T-cell (primary cell): ENCODE data around the gene GUSB. TPM values are rescaled to one million over a fixed set of nuclear protein-coding genes. Genes with fewer than 3 reads are reported as not detected.
"Not testable (repeated sequence)": the region's sequence is repeated elsewhere in the genome, so short reads cannot be mapped to it uniquely, and the experiment has no call there.

Source experiments
- ATAC-seq, 4 experiments: fragments of 200-7000 bp in 3 of 4; fragments of 150-1000 bp in 1 of 4; cut with Tn5 transposase; replicated peaks in 1 of 4; 1 replicate in 3 of 4; 2 replicates in 1 of 4; pipeline ENCODE4 v1.10.0; 2021; ENCODE audit warnings: moderate library complexity in 3 of 4, mild to moderate bottlenecking in 2 of 4, moderate number of reproducible peaks in 1 of 4
- CTCF ChIA-PET, 2 donors: fragments of 300-600 bp; sonication (Branson Sonifier 250); formaldehyde crosslinking; loops; one replicate each; lab custom pipeline; 2022; ENCODE audit warnings: antibody characterized with exemption in 2 of 2; lab: Charles Lee
- POLR2A ChIA-PET, 2 donors: fragments of 300-600 bp; sonication (Branson Sonifier 250); formaldehyde crosslinking; loops; one replicate each; lab custom pipeline; 2022; ENCODE audit warnings: antibody characterized with exemption in 2 of 2; lab: Charles Lee
- DNase-seq, 35 experiments: peaks; one replicate each; pipeline versions ENCODE4 v3.0.0 to v3.0.0-alpha.2; 2013 to 2023
- H3K27ac ChIP-seq: one replicate; pipeline ENCODE4 v1.5.1; 2013; ENCODE audit warnings: low read length
- H3K27me3 ChIP-seq, 2 experiments: replicated peaks in 1 of 2; 1 replicate in 1 of 2; 2 replicates in 1 of 2; pipeline versions ENCODE4 v1.6.1 to v1.7.0; 2013; ENCODE audit warnings: low read length in 1 of 2, mixed read lengths in 1 of 2; ENCODE audit not compliant: control insufficient read depth in 2 of 2, insufficient read depth in 2 of 2; ENCODE audit errors: extremely low read depth in 1 of 2
- H3K36me3 ChIP-seq, 2 donors: 1 replicate in 1 of 2; 2 replicates in 1 of 2; pipeline versions ENCODE4 v1.6.1 to v1.7.0; 2013; ENCODE audit warnings: low read length in 1 of 2; ENCODE audit not compliant: control insufficient read depth in 2 of 2, insufficient read depth in 1 of 2; ENCODE audit errors: extremely low read depth in 1 of 2
- H3K4me1 ChIP-seq, 2 experiments: 1 replicate in 1 of 2; 2 replicates in 1 of 2; pipeline versions ENCODE4 v1.6.1 to v1.7.0; 2013; ENCODE audit warnings: low read length in 2 of 2, mixed read lengths in 1 of 2; ENCODE audit not compliant: insufficient read depth in 2 of 2, control insufficient read depth in 1 of 2; ENCODE audit errors: extremely low read depth in 1 of 2
- H3K4me3 ChIP-seq, 2 donors: 1 replicate in 1 of 2; 2 replicates in 1 of 2; pipeline versions ENCODE4 v1.5.1 to v1.7.0; 2013; ENCODE audit warnings: mild to moderate bottlenecking in 2 of 2, low read length in 1 of 2, moderate library complexity in 1 of 2; ENCODE audit not compliant: control insufficient read depth in 1 of 2; ENCODE audit errors: extremely low read depth in 1 of 2
- H3K9me3 ChIP-seq: 2 replicates; pipeline ENCODE4 v1.7.0; 2013
- H3K27ac Mint-ChIP-seq, 2 donors: one replicate each; pipeline ENCODE4 v1.8.0; 2020 to 2021; ENCODE audit warnings: mild to moderate bottlenecking in 2 of 2, mixed read lengths in 2 of 2
- H3K27me3 Mint-ChIP-seq, 2 donors: one replicate each; pipeline ENCODE4 v1.8.0; 2021 to 2022; ENCODE audit warnings: mixed read lengths in 2 of 2
- H3K36me3 Mint-ChIP-seq: one replicate; pipeline ENCODE4 v1.8.0; 2021; ENCODE audit warnings: mixed read lengths
- H3K4me1 Mint-ChIP-seq, 3 donors: one replicate each; pipeline ENCODE4 v1.8.0; 2020 to 2022; ENCODE audit warnings: mixed read lengths in 3 of 3, mild to moderate bottlenecking in 1 of 3
- H3K4me3 Mint-ChIP-seq, 3 donors: one replicate each; pipeline ENCODE4 v1.8.0; 2020 to 2022; ENCODE audit warnings: mild to moderate bottlenecking in 3 of 3, mixed read lengths in 3 of 3, moderate library complexity in 3 of 3
- H3K9me3 Mint-ChIP-seq, 3 donors: one replicate each; pipeline ENCODE4 v1.8.0; 2020 to 2022; ENCODE audit warnings: mixed read lengths in 3 of 3
- WGBS: methylation state at CpG from one replicate; pipeline ENCODE4 v1.1.5; 2013; ENCODE audit warnings: missing lambda C conversion rate; ENCODE audit not compliant: insufficient coverage; 5-methylcytosine and 5-hydroxymethylcytosine counted together
- total RNA-seq, 35 experiments: library from RNA in 6 of 35; stranded (reverse) in 6 of 35; fragments of 120-200 nt in 1 of 35; gene quantifications; one replicate each; pipeline versions ENCODE4 v1.2.1 to v1.2.4 and lab custom pipeline; 2013 to 2026

Gene GUSB
- total RNA-seq, 5 donors from 2014 or later (not counting 1 experiment from before 2014, with no cell fraction given): 35.3 to 56.7 (median 52.3) TPM

- POLR2A ChIA-PET, H3K36me3 ChIP-seq, H3K27me3 ChIP-seq, CTCF ChIA-PET, H3K9me3 ChIP-seq, H3K4me1 Mint-ChIP-seq, ATAC-seq, DNase-seq, H3K27me3 Mint-ChIP-seq, H3K27ac ChIP-seq, H3K36me3 Mint-ChIP-seq, H3K4me3 Mint-ChIP-seq, H3K27ac Mint-ChIP-seq, H3K4me3 ChIP-seq, H3K4me1 ChIP-seq, H3K9me3 Mint-ChIP-seq: not testable (repeated sequence)
- WGBS: 95% methylated on average over 2 of the region's 8 CpGs
Measured at GRCh38 chr7:66005115-66005671, 23.2 kb upstream of the GUSB start.

- no CpG with 5 or more reads among the region's 5 CpGs for WGBS
- H3K27ac ChIP-seq, CTCF ChIA-PET, H3K4me3 ChIP-seq, DNase-seq, H3K36me3 ChIP-seq, H3K9me3 ChIP-seq, ATAC-seq, H3K27ac Mint-ChIP-seq, H3K4me1 Mint-ChIP-seq, H3K4me3 Mint-ChIP-seq, H3K9me3 Mint-ChIP-seq, H3K27me3 ChIP-seq, POLR2A ChIA-PET, H3K27me3 Mint-ChIP-seq, H3K36me3 Mint-ChIP-seq, H3K4me1 ChIP-seq: not testable (repeated sequence)
Measured at GRCh38 chr7:66000823-66001417, 18.9 kb upstream of the GUSB start.

GRCh38 chr7:65994984-65995383 is 13.0 kb upstream of the GUSB start:
- H3K27ac Mint-ChIP-seq, POLR2A ChIA-PET, H3K4me3 ChIP-seq, H3K4me1 ChIP-seq, H3K27me3 ChIP-seq, H3K36me3 ChIP-seq, H3K36me3 Mint-ChIP-seq, H3K27me3 Mint-ChIP-seq, DNase-seq, ATAC-seq, H3K9me3 Mint-ChIP-seq, CTCF ChIA-PET, H3K4me3 Mint-ChIP-seq, H3K27ac ChIP-seq, H3K9me3 ChIP-seq, H3K4me1 Mint-ChIP-seq: not testable (repeated sequence)
- WGBS: no CpG with 5 or more reads among the region's 1 CpG

DNA sequence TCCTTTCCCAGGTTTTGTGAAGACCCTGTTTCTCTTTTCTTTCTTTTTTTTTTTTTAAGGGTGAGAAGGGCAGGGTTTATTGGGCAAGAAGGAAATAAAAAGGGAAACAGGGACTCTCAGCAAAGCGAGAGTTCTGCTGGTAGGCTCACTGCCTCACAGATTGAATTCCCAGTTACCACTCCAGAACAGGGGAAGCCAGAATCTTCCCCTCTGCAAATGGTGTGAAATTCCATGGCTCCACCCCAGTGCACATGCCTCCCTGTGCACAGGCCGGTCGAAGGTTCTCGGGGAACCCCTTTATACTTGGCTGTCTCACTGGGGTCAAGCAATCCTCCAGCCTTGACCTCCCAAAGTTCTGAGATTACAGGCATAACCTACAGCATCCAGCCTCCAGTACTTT is 10.5 kb upstream of the GUSB start:
- DNase-seq (no peak), ATAC-seq (no peak)
- peaks cover 0 to 3% of the 10 kb centered on the region in 2 experiments for H3K27me3 ChIP-seq
- Mint-ChIP-seq H3K4me3 (no peak overlapping the region), H3K36me3 (no peaks in the 10 kb centered on the region), H3K9me3 (no peaks in the 10 kb centered on the region), H3K27ac (no peak overlapping the region), H3K27me3 (no peaks in the 10 kb centered on the region), H3K4me1 (no peaks in the 10 kb centered on the region)
- no peaks in the 10 kb centered on the region for H3K4me1 ChIP-seq
- CTCF ChIA-PET: no interaction called here
- WGBS: no CpG with 5 or more reads among the region's 4 CpGs
- POLR2A ChIA-PET: no interaction called here
- no peaks in the 10 kb centered on the region for H3K9me3 ChIP-seq
- H3K27ac ChIP-seq: no peak overlapping the region
- no peak overlapping the region for H3K4me3 ChIP-seq
- no peaks in the 10 kb centered on the region for H3K36me3 ChIP-seq

GRCh38 chr7:65991829-65992228 is 9.8 kb upstream of the GUSB start:
- H3K4me1 ChIP-seq, CTCF ChIA-PET, H3K36me3 Mint-ChIP-seq, H3K4me3 Mint-ChIP-seq, H3K36me3 ChIP-seq, H3K9me3 ChIP-seq, POLR2A ChIA-PET, H3K27me3 Mint-ChIP-seq, H3K27ac Mint-ChIP-seq, H3K27ac ChIP-seq, H3K27me3 ChIP-seq, DNase-seq, H3K9me3 Mint-ChIP-seq, H3K4me1 Mint-ChIP-seq, ATAC-seq, H3K4me3 ChIP-seq: not testable (repeated sequence)
- no CpG with 5 or more reads among the region's 5 CpGs for WGBS

- DNase-seq (no peak), ATAC-seq (no peak)
- POLR2A ChIA-PET: interaction anchor here in 1 of 2 donors (0.6 kb wide), 1 partner anchor 83 kb away, joined by 3 read pairs; no protein-coding TSS in a partner anchor
- H3K36me3 ChIP-seq: no peaks in the 10 kb centered on the region
- Mint-ChIP-seq H3K4me1 (no peaks in the 10 kb centered on the region), H3K27ac (no peak overlapping the region), H3K27me3 (no peaks in the 10 kb centered on the region), H3K36me3 (no peaks in the 10 kb centered on the region), H3K9me3 (no peaks in the 10 kb centered on the region), H3K4me3 (no peak overlapping the region)
- H3K4me3 ChIP-seq: no peak overlapping the region
- H3K27me3 ChIP-seq: no peaks in the 10 kb centered on the region
- WGBS: no CpG with 5 or more reads among the region's 3 CpGs
- CTCF ChIA-PET: interaction anchor here in 1 of 2 donors (0.7 kb wide), 1 partner anchor 654 kb away, joined by 3 read pairs; no protein-coding TSS in a partner anchor
- H3K9me3 ChIP-seq: no peaks in the 10 kb centered on the region
- H3K27ac ChIP-seq: no peak overlapping the region
- no peaks in the 10 kb centered on the region for H3K4me1 ChIP-seq
Measured at GRCh38 chr7:65989694-65990080, 7.7 kb upstream of the GUSB start.
